Stimulated activated CD8-positive, alpha-beta memory T cell treated with anti-CD3 and anti-CD28 coated beads, Interleukin-15, amount 100 ng/mL, for 4 hours (primary cell): ENCODE results near the gene PTCSC3.

ENCODE experiments used
- DNase-seq, 2 donors: peaks; one replicate each; pipeline ENCODE4 v3.0.0-alpha.2; 2020; ENCODE audit warnings: low read depth in 2 of 2

The PTCSC3 gene

GRCh38 chr14:36176524-36176923 lies at the start of gene PTCSC3:
Gene PTCSC3 (minus strand): TSS chr14:36176722.
- no peak for DNase-seq

GRCh38 chr14:36226164-36226563 lies 49.6 kb upstream of the PTCSC3 start:
- no peak for DNase-seq

- DNase-seq, result no peak
Observed at GRCh38 chr14:36224176-36224575, 47.7 kb upstream of the PTCSC3 start.

GRCh38 chr14:36223558-36223957 lies 47.0 kb upstream of the PTCSC3 start:
- DNase-seq, result no peak

- DNase-seq, result no peak
Observed at GRCh38 chr14:36222952-36223468, 46.5 kb upstream of the PTCSC3 start.

GRCh38 chr14:36222337-36222736 lies 45.8 kb upstream of the PTCSC3 start:
- DNase-seq, result no peak

GRCh38 chr14:36221112-36221511 lies 44.6 kb upstream of the PTCSC3 start:
- DNase-seq, result no peak

GRCh38 chr14:36217732-36218131 lies 41.2 kb upstream of the PTCSC3 start:
- no peak for DNase-seq

GRCh38 chr14:36217027-36217426 lies 40.5 kb upstream of the PTCSC3 start:
- DNase-seq, result no peak

GRCh38 chr14:36215217-36215598 lies 38.7 kb upstream of the PTCSC3 start:
- DNase-seq, result no peak

GRCh38 chr14:36214476-36215216 lies 38.1 kb upstream of the PTCSC3 start:
- DNase-seq, result no peak

GRCh38 chr14:36212987-36213386 lies 36.5 kb upstream of the PTCSC3 start:
- no peak for DNase-seq

GRCh38 chr14:36212577-36212976 lies 36.1 kb upstream of the PTCSC3 start:
- no peak for DNase-seq

GRCh38 chr14:36208690-36209278 lies 32.3 kb upstream of the PTCSC3 start:
- no peak for DNase-seq

GRCh38 chr14:36207500-36207899 lies 31.0 kb upstream of the PTCSC3 start:
- no peak for DNase-seq

GRCh38 chr14:36204461-36205073 lies 28.0 kb upstream of the PTCSC3 start:
- no peak for DNase-seq

- no peak for DNase-seq
Observed at GRCh38 chr14:36198378-36198777, 21.9 kb upstream of the PTCSC3 start.

- no peak for DNase-seq
Observed at GRCh38 chr14:36194663-36195062, 18.1 kb upstream of the PTCSC3 start.

- DNase-seq, result no peak
Observed at GRCh38 chr14:36192530-36192929, 16.0 kb upstream of the PTCSC3 start.

- no peak for DNase-seq
Observed at GRCh38 chr14:36183402-36183801, 6.9 kb upstream of the PTCSC3 start.

GRCh38 chr14:36181417-36181816 lies 4.9 kb upstream of the PTCSC3 start:
- DNase-seq, result no peak

- no peak for DNase-seq
Observed at GRCh38 chr14:36177489-36177888, 967 bp upstream of the PTCSC3 start.
